Osteoblast (primary cell): ENCODE data around the gene HKDC1. TPM values are rescaled to one million over a fixed set of nuclear protein-coding genes. Genes with fewer than 3 reads are reported as not detected.

Source experiments
- DNase-seq: peaks from one replicate; pipeline ENCODE4 v3.0.0; 2011; ENCODE audit warnings: low spot score, mixed read lengths; ENCODE audit not compliant: insufficient read length; ENCODE audit errors: missing footprints
- H2AFZ ChIP-seq: 2 replicates; pipeline ENCODE4 v1.6.0; 2011; ENCODE audit warnings: mild to moderate bottlenecking, low read length
- H3K27ac ChIP-seq: 2 replicates; pipeline ENCODE4 v1.5.1; 2011; ENCODE audit warnings: mild to moderate bottlenecking, low read depth, low read length, moderate library complexity
- H3K27me3 ChIP-seq: 2 replicates; pipeline ENCODE4 v1.6.0; 2012; ENCODE audit warnings: mild to moderate bottlenecking, control low read depth, inconsistent platforms, low read length, moderate library complexity; ENCODE audit not compliant: insufficient read depth
- H3K36me3 ChIP-seq: 2 replicates; pipeline ENCODE4 v1.5.1; 2011; ENCODE audit warnings: mild to moderate bottlenecking, low read length, control low read depth, moderate library complexity; ENCODE audit not compliant: insufficient read depth
- H3K4me1 ChIP-seq: 2 replicates; pipeline ENCODE4 v1.5.1; 2011; ENCODE audit warnings: mild to moderate bottlenecking, low read length, control low read depth, moderate library complexity; ENCODE audit not compliant: insufficient read depth
- H3K4me2 ChIP-seq: 2 replicates; pipeline ENCODE4 v1.6.0; 2011; ENCODE audit warnings: mild to moderate bottlenecking, low read length; ENCODE audit not compliant: insufficient read depth
- H3K4me3 ChIP-seq: fragments of 200-600 bp; sonication (generic); 3 replicates; pipeline ENCODE4 v1.5.1; 2012; ENCODE audit warnings: mild to moderate bottlenecking, low read length, inconsistent platforms; ENCODE audit not compliant: insufficient read depth
- H3K79me2 ChIP-seq: 2 replicates; pipeline ENCODE4 v1.6.0; 2012; ENCODE audit warnings: mild to moderate bottlenecking, low read length, control low read depth, inconsistent platforms; ENCODE audit not compliant: insufficient read depth
- H3K9me3 ChIP-seq: 2 replicates; pipeline ENCODE4 v1.5.1; 2011; ENCODE audit warnings: low read depth, low read length, control low read depth
- H4K20me1 ChIP-seq: 2 replicates; pipeline ENCODE4 v1.6.0; 2012; ENCODE audit warnings: mild to moderate bottlenecking, low read length, control low read depth; ENCODE audit not compliant: insufficient read depth
- total RNA-seq: library from RNA; depleted of rRNA; stranded (reverse); fragments of >200 nt; gene quantifications from 2 replicates; pipeline ENCODE4 v1.2.3, GENCODE V29; 2012
- TF ChIP-seq, protein P1 (sequence below): IDR thresholded peaks from 2 replicates; pipeline ENCODE4 v1.5.1; 2011; ENCODE audit warnings: mild to moderate bottlenecking, low read depth, low read length, moderate library complexity; ENCODE audit errors: extremely low read depth

The HKDC1 gene
- total RNA-seq, 1 donor, result 2.9 TPM

DNA sequence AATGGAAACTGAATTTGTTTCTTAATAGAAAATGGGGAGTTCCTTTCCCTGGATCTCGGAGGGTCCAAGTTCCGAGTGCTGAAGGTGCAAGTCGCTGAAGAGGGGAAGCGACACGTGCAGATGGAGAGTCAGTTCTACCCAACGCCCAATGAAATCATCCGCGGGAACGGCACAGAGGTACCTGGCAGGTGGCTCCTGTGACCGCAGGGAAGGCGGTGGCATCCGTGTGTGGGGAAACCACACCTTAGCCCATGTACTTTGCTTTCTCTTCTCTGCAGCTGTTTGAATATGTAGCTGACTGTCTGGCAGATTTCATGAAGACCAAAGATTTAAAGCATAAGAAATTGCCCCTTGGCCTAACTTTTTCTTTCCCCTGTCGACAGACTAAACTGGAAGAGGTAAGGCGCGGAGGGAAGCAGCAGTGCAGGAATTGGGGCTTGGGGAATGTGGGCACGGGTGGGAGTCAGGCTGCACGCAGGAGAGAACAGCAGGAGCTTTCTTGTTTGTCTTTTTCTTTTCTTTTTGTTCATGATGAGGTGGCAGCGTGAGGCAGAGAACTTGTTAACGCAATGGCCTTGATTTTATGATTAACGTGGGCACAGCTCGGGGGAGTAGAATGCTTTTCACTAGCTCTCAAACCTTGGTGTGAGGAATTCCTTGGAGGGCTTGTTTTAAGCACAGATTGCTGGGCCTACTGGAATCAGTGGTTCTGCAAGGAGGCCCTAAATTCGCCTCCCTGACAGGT, 12.8 kb downstream of the HKDC1 start:
- H3K4me3 ChIP-seq, result no peak overlapping the region
- no peak for DNase-seq
- no peaks in the 10 kb centered on the region for H3K36me3 ChIP-seq
- H3K79me2 ChIP-seq, result no peaks in the 10 kb centered on the region
- no peaks in the 10 kb centered on the region for H4K20me1 ChIP-seq
- H3K4me2 ChIP-seq, result peak overlapping the region; percentile 23
- TF ChIP-seq, protein P1, sequence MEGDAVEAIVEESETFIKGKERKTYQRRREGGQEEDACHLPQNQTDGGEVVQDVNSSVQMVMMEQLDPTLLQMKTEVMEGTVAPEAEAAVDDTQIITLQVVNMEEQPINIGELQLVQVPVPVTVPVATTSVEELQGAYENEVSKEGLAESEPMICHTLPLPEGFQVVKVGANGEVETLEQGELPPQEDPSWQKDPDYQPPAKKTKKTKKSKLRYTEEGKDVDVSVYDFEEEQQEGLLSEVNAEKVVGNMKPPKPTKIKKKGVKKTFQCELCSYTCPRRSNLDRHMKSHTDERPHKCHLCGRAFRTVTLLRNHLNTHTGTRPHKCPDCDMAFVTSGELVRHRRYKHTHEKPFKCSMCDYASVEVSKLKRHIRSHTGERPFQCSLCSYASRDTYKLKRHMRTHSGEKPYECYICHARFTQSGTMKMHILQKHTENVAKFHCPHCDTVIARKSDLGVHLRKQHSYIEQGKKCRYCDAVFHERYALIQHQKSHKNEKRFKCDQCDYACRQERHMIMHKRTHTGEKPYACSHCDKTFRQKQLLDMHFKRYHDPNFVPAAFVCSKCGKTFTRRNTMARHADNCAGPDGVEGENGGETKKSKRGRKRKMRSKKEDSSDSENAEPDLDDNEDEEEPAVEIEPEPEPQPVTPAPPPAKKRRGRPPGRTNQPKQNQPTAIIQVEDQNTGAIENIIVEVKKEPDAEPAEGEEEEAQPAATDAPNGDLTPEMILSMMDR, result no peak
- H3K27ac ChIP-seq, result no peak overlapping the region
- no peaks in the 10 kb centered on the region for H3K9me3 ChIP-seq
- peak overlapping the region; percentile 29 for H2AFZ ChIP-seq
- H3K27me3 ChIP-seq, result no peaks in the 10 kb centered on the region
- H3K4me1 ChIP-seq, result peaks cover 9% of the 10 kb centered on the region

- no peaks in the 10 kb centered on the region for H3K9me3 ChIP-seq
- no peak overlapping the region for H3K27ac ChIP-seq
- TF ChIP-seq, protein P1, result no peak
- no peaks in the 10 kb centered on the region for H3K27me3 ChIP-seq
- H3K4me3 ChIP-seq, result no peak overlapping the region
- no peak overlapping the region for H3K4me2 ChIP-seq
- H4K20me1 ChIP-seq, result no peaks in the 10 kb centered on the region
- peaks cover 15% of the 10 kb centered on the region for H3K4me1 ChIP-seq
- no peak overlapping the region for H2AFZ ChIP-seq
- H3K36me3 ChIP-seq, result no peaks in the 10 kb centered on the region
- no peak for DNase-seq
- no peaks in the 10 kb centered on the region for H3K79me2 ChIP-seq
These were observed 14.3 kb downstream of the HKDC1 start for GRCh38 chr10:69234447-69234846.

DNA sequence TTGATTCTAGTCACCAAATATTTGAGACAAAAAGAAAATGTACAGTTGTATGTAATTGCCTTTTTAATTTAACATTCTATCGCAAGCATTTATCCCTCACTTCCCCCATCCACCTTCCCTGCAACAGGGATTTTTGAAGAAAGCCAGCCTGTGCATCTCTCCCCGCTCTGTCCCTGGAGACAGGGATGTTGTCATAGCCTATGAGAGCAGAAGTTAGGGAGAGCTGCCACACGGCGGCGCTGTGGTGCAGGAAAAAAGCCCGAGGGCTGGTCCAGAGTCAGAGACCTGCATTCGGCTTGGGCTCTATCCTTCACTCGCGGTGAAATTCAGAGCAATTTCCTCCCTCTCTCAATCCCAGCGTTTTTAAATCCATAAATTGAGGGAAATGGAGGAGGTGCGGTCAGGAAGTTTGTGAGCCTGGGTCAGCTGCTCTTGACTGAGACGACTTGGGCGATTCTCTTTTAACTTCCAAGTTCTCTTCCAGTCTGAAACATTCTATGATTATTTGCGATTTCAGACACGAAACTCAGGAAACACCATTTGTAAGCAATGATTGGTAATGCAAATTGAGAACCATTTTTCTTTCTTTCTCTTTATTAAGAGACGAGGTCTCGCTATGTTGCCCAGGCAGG, 17.5 kb downstream of the HKDC1 start:
- Histone ChIP-seq H3K9me3 (no peaks in the 10 kb centered on the region), H3K27ac (no peak overlapping the region), H3K79me2 (no peaks in the 10 kb centered on the region), H3K4me3 (no peak overlapping the region), H3K4me2 (peak overlapping the region; percentile 55), H3K36me3 (no peaks in the 10 kb centered on the region), H2AFZ (peak overlapping the region; percentile 78), H3K4me1 (peaks cover 30% of the 10 kb centered on the region), H4K20me1 (no peaks in the 10 kb centered on the region), H3K27me3 (no peaks in the 10 kb centered on the region)
- peak; percentile 96 for DNase-seq
- TF ChIP-seq, protein P1, result peak; percentile 99

DNA sequence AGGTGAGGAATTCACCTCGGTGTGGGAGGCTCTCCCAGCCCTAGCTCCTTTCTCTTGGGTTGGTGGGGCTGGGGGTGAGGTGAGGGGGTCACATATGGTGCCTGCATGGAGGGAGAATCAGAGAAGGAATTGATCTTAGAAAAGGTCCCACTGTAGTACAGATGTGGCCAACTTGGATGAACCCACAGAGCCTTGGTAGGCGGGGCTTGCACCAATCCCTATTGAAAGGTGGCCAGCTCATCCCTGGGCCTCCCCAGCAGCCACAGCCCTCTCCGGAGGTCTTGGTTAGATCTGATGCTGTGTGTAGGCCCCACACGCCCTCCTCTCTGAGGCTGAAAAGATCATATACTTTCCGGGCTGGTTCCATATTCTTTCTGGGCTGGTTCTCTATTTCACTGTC, 19.0 kb downstream of the HKDC1 start:
- peaks cover 32% of the 10 kb centered on the region for H3K4me1 ChIP-seq
- peak overlapping the region; percentile 48 for H3K27ac ChIP-seq
- H3K4me2 ChIP-seq, result no peak overlapping the region
- H2AFZ ChIP-seq, result peak overlapping the region; percentile 85
- no peaks in the 10 kb centered on the region for H3K9me3 ChIP-seq
- no peak for DNase-seq
- H3K79me2 ChIP-seq, result no peaks in the 10 kb centered on the region
- H3K4me3 ChIP-seq, result no peak overlapping the region
- TF ChIP-seq, protein P1, result no peak
- H3K27me3 ChIP-seq, result no peaks in the 10 kb centered on the region
- no peaks in the 10 kb centered on the region for H3K36me3 ChIP-seq
- no peaks in the 10 kb centered on the region for H4K20me1 ChIP-seq
